Activated CD4-positive, alpha-beta T cell treated with anti-CD3 and anti-CD28 coated beads, Interleukin-10, Interleukin-2, amounts not matched to agents 100 ng/mL and 50 ng/mL, durations not matched to agents 16 hours and 8 hours (primary cell): ENCODE results near the gene MYO19.
"Not testable (repeated sequence)": the region's sequence is repeated elsewhere in the genome, so short reads cannot be mapped to it uniquely, and the experiment has no call there.

ENCODE experiments used
- DNase-seq: peaks from one replicate; pipeline ENCODE4 v3.0.0-alpha.2; 2020

The MYO19 gene

DNA sequence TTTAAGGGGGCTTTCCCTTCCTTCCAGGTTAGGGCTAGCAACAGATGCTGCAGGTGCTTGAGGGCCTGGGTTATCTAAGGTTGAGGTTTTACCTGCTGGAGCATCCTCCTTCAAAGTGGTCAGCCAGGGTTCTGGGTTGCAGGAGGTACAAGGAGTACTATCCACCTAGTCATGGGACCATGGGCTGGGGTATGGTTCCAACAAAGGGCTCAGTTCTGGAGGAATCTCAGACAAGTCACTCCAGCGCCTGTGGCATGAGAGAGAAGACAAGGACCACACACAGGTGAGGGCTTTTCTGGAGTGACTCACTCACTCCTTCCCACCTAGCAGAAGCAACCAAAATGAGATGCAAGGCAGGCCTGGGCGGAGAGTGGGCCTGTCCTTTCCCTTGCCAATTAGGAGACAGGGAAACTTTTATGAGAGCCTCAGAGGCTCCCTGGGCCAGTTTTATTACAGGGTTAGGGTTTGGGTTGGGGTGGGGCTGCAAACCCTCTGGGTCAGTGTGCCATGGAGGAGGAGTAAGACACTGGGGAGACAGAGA is 2.2 kb downstream of the MYO19 start:
- no peak for DNase-seq

DNA sequence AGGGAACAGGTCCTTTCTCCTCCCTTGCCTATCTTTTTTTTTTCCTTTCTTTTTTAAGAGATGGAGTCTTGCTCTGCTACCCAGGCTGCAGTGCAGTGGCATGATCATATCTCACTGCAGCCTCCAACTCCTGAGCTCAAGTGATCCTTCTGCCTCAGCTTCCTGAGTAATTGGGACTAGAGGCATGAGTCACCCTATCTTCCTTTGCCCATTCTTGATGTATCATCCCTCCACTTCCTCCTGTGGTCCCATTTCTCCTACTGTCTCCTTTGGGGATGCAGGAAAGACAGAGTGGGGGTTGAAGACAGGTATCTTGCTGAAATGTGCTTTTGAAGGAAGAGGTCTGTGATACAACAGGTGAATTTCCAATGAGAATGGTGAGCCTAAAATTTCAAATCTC is 5.5 kb downstream of the MYO19 start:
- DNase-seq, result no peak

DNA sequence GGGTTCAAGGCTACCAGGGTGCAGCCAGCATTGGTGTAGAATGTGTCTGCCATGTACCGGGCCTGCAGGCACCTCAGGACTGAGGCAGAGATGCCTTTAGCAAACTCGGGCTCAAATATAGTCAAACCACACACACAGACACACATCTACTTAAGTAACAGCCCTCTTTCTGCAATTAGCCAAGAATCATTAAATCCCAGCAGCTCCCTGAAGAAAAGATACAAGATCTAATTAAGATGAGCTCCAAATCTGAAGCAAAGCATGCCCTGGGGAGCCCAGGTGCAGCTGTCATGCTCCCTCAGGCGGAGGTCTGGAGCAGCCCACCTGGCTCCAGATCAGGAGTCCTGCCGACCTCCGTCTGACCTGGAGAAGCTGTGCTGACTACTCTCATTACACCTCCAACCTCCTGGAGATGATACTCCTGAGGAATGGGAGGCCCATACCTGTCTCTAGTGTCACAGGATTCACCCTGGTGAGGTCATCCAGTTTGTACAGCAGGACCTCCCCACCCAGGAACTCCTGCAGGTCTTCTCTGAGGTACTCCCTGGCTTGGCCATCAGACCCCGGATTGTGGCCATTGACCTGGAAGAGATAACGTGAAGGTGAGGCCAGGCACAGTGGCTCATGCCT is 6.9 kb downstream of the MYO19 start:
- no peak for DNase-seq

DNA sequence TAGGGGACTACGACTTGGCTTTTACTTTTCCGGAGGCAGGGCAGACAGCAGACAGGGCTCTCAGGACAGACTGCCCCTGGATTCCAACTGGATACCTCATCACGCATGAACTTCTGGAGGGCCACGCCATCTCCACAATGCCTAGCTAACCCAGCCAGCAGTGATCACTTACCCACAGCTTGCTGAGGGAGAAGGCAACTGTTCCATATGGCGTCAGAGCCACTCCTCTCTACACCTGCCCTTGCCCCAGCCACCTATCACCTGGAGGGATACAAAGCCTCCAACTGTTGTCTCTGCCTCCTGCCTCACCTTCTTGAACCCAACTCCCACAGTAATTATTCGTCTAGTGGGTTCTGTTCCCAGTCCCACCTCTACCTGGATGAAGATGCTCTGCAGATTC is 8.8 kb downstream of the MYO19 start:
- DNase-seq, result no peak

DNA sequence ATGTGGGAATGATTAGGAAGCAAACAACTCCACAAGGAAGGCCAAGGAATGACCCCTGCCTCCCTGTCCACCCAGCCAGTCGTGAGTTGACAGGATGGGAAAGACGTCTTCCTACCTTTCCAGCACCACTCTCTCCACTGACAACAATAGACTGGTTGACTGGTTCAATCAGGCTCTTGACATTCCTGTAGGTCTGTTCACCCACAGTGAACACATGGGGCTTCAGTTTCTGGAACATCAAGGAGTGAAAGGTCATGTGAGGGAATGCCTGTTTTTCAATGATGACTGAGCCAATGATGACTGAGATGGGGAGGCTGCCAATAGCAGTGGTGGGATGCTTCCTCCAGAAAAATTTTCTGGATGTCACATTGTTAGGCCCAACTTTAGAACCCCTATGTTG is 9.6 kb downstream of the MYO19 start:
- DNase-seq, result no peak

DNA sequence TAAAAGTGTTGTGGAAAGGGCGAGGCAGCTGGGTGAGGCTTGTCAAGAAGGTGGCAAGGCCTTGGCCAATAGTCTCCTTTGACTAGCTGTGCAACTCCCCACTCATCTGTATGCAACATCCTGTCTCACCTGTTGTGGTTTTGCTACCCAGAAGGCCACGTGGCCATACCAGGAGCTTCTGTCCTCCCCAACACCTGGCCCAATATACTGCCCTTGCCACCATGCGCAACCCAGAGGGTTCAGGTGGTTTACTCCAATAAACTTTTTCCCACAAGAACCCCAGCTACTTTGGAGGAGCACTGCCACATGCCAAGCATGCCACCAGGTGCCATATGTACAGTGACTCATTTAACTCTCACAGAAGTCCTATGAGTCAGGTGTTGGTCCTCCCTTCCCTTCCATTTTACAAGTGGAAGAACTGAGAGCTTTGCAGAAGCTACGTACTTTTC is 10.2 kb downstream of the MYO19 start:
- peak; percentile 34 for DNase-seq

DNA sequence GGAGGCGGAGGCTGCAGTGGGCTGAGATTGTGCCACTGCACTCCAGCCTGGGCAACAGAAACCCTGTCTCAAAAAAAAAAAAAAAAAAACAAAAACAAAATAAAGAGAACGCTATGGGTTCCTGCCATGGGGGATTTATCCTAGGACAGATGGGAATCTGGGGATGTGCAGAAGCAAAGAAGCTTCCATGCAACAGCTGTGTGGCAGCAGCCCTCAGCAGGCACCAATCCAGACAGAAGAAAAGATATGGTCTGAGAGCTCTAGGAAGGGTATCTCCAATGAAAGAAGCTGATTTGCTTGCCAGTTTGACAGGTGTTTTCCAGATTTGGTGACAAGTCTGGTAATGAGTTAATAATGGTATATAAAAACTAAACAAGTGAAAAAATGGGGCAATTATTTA is 11.6 kb downstream of the MYO19 start:
- no peak for DNase-seq

DNA sequence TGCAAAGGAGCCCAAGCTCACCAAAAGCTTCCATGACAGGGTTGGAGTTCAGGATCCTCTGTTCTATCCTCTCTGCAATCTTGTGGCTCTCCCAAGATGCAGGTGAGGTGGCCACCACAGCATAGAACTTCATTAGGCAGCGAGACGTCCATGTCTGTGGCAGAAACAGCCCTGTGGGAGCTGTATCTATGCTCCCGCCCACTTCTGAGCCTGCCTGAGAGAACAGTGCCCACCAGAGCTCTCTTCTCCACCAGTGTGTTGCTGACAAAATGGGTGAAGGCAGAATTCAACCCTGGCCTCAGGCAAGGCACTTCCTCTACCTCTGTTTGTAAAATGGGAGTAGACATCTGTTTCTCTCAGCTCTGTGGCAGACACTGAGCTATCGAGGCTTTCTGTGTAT is 18.8 kb downstream of the MYO19 start:
- DNase-seq, result no peak

DNA sequence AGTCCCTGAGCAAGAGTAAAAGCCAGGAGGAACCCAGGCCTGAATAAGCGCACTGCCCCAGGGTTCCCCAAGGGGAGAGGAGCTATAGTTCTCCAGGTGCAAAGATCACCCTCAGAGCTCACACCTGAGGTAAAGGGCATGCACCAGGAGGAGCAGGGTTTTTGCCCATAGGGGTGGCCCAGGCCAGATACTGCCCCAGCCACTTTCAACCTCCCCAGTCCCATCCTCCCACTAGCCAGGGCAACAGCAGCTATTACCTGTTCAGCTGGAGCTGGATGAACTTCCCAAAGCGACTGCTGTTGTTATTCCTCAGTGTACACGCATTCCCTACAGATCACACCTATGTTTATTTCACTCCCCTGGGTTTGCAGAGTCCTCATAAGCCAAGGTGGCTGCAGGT is 19.8 kb downstream of the MYO19 start:
- DNase-seq, result no peak

DNA sequence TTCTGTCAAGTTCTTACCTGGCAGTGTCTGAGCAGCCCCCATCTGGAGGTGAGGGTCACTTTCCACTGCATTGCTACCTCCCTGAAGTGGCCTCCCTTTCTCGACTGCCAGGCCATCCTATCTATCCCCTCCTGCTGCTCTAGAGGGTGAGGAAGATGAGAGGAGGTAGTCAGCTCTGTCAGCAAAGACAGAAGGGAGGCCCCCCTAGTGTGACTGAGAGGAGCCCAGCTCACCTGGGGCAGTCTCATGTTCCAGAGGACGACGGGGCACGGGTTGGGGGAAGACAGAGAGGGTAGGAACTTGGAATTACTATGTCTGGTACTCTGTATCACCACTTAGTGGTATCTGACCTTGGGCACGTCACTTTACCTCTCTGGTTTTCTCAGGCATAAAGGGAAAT is 22.0 kb downstream of the MYO19 start:
- DNase-seq, result no peak

DNA sequence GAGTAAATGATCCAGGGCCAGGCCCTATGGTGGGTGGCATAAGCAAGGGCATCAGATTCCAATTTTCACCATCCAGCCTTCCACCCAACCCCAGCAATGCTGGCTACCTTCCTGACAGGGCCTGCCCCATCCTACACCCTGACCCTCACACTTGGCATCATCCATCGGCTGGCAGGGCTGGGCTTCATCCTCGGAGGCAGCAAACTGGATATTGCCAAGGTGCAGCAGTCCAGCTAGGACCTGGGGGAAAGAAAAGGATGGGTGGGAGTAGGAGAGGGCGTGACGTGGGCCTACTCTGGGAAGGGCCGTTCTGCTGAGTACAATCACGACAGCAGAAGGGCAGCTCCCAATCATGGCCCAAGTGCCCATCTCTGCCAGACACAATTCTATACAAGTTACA is 23.5 kb downstream of the MYO19 start:
- DNase-seq, result no peak

DNA sequence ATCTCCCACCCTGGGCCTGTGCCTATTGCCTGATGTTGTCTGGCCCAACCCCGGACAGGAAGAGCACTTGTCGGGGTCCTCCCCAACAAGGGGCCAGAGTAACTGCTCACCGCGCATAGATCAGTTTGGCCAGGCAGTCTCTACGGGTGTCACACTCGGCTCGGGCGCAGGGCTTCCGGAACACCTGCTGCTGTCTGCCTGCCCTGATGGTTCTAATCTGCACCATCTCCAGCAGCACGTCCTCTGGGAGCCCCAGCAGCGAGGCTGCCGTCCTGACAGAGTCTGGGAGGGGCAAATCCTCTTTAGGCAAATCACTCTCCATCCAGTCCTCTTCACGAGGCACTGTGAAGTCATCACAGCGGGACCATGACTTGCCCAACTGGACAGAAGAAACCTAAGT is 24.0 kb downstream of the MYO19 start:
- DNase-seq, result no peak

DNA sequence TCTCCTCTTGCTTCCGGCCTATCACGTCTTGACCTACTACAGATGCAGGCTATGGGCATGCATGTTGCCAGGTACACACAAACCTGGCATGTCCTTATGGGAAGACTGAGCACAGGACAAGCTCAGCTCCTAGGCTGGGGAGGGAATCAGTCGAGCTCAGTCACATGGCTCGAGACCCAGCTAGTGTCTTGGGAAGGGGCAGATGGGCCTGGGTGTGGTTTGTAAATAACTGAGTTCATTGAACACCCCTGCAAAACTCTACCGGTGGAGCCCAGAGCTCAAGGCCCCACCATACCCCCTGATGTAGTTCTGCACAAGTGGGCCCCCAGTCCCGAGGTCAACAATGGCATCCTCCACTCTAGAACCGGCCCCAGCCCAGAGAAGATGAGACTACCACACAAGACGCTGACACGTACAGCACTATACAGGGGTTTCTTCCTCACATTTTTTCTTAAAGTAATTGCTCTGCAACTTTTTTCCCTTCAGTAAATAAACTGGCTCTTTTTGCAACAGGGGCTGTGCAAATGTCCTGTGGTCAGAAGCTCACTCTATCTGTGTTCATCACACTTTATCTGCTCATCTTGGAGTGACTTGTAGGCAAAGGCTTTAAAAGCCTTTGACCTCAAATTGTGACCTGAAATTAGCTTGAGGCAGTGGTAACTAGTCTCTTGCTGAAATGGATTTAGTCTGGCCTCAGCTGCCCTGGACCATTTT is 25.2 kb downstream of the MYO19 start:
- DNase-seq, result no peak

DNA sequence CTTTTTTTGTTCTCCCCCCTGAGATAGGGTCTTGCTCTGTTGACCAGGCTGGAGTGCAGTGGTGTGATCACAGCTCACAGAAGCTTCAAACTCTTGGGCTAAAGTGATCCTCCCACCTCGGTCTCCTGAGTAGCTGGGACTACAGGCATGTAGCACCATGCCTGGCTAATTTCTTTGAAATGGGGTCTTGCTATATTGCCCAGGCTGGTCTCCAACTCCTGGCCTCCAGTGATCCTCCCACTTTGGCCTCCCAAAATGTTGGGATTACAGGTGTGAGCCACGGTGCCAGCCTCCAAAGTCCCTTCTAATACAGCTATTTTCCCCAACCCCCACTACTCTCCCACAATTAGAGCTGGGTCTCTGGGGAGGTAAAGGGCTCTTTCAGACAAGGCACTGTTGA is 26.2 kb downstream of the MYO19 start:
- DNase-seq, result not testable (repeated sequence)

DNA sequence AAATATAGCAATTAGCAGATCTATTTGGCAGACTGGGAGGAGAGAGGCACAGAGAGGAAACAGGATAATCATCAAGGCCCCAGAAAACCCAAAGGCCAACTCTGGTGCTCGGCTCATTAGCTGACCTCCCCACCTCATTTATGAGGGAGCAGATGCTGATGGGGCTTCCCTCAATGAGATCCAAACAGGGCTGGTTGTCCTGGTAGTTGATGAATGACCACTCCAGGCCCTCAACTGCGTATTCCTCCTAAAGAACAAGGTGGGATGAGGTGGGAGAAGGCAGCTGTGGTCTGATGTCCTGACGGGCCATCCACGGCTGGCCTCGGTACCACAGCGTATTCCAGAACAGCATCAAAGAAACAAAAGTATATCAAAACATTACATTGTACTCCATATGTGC is 27.4 kb downstream of the MYO19 start:
- no peak for DNase-seq

DNA sequence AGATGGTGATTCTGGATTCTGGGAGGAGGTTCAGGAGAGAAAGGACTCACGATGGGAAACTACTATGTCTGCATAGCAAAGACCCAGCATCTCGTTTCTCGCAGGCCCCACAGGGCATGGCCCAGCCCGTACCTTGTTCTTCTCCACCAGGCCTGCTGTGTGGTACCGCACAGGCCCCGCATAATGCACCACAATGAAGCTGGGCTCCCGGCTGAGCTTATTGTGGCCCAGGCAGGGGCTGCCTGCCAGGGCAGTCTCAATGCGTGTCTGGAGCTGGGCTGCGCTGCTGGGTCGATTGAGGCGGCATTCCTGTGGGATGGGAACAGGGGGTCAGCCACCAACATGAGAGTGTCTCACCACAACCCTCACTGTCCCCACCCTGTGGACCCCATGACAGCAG is 27.8 kb downstream of the MYO19 start:
- no peak for DNase-seq

DNA sequence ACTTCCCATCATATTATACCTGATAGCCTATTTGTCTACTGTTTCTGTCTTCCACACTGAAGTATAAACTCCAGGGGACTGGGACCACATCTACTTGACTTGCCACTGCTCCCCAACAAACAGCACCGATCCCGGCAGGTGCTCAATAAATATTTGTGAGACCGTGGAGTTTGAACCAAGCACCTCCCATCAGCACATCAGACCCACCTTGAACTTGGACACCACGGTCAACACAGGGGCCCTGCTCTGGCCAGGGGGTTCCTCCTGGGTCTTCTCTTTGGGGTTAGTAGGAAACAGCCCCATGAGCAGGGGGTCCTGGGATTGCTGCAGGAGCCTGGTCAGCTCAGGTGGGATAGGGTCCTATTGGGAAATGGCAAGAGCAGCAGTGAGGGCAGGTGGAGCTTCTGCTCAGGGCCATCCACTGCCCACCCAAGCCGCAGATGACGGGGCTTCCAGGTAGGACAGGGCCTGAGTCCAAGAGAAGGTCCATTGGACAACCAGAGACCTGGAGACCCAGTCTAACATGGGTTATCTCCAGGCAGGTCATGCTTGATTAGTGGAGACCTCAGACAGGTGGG is 28.3 kb downstream of the MYO19 start:
- DNase-seq, result no peak

DNA sequence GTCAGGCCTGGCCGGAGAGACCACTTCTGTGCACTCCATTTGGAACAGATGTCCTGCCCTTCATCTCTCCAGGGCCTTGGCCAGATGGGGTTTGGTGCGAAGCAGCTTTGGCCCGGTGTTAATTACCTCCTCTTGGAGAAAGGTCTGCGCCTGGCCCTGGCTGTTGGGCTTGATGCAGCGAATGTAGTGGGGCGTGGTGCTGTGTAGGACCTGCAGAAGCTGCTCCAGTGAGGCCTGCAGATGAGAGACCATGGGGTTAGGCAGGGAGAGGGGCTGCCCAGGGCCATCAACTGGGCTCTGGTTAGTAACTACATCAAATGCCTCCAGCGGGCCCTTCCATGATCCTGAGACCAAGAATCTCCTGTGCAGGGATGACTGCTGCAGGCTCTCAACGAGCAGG is 29.5 kb downstream of the MYO19 start:
- no peak for DNase-seq

DNA sequence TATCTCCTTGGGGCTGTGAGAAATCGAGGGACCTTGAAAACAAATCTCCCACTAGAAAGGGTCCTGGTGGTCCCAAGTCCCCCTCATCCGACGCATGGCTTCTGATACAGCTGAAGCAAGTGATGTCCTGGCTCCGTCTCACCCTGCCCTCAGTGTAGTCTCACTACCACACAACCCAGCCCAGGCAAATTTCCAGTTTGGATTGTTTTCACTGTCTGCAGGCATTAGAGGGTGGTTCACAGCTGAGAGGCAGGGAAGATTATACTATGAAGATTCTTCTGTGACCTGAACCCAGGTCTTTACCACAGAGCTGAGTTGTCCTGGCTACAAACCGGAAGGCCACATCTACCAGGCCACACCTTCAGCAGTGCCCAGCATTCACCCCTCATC is 30.5 kb downstream of the MYO19 start:
- no peak for DNase-seq

DNA sequence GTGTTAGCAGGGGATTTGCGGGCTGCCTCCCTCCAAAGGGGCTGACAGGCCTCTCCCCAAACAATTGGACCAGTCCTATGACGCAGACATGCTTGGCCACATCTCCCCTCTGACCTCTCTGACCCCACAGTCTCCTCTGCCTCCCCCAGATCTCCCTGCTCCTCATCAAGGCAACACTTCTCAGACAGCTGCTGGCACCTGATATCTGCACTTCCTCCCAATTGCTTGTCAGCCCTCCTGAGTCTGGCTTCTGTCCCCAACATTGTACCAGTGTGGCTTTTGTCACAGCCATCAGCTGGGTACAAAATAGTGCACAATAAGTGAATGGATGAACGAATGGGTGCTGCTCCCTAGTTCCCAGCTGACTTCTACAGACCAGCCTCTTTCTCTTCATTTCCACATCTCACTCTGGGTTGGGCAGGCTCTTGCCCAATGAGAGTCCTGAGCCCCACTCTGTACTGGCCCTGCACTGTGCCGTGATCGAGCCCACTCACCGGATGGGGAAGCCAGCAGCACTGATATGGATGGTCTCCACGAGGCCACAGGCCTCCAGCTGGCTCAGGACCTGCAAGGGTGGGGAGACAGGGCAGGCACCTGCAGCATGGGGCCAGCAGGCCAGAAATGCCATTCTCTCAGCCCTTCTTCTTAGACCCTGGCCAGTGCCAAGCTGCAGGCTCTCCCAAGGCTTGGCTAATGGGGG is 31.1 kb downstream of the MYO19 start:
- DNase-seq, result no peak

DNA sequence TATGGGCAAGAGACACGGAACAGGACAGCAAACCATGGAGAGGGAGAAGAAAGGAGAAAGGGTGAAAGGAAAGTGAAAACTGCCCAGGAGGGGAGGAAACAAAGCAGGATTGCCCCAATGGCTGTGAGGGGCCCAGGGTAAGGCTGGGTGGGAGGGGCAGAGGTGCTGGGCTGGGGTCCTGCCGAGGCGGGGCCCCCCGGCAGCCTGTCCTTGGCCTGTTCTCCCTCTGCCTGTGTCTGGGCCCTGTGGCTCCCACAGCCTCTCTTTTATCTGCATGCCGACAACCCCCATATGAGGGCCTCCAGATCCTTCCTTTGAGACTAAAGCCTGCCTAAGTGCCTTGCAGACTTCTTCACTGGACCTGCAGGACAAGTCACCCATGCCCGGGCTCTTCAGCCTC is 32.7 kb downstream of the MYO19 start:
- DNase-seq, result no peak

DNA sequence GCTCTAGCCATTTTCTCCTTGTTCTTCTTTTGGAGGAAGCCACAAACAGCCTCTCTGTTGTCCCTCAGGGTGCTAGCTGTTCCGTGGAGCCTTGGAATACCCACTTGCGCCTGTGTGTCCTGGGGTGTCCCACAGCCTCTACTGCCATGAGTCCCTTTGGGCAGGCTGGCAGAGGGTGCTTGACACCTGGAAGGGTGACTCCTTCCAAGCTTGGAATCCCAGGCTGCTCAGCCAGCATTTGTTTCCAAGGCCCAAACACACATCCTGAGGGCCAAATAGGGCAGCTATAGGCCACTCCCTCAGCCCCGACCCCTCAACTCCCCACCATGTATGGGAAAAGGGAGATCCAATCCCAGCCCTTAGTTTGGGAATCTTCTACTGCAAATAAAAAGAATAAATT is 33.3 kb downstream of the MYO19 start:
- DNase-seq, result no peak

DNA sequence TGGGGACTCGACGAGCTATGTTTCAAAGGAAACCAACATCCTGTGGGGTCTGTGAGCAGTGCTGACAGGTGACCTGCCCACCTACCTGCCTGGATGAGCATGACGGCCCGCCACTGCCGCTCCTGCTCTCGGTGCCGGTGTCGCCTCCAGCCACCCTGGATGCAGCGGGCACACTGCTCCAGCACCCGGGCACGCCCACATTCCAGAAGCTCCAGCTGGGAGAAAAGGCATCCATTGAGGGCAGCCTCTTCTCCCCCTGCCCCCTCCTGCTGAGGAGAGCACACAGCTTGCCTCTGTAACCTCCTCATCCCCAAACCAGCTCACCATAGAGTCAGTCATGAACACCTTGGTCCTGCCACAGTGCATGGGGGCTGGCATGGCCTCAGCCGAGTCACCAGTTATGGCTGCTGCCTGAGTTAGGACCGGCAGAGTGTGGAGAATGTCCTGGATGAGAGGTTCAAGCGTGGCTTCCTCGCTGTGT is 33.9 kb downstream of the MYO19 start:
- DNase-seq, result no peak
